HepG2 (cell line): ENCODE results near the gene C20orf141. TPM values are rescaled to one million over a fixed set of nuclear protein-coding genes. Genes with fewer than 3 reads are reported as not detected.

ENCODE experiments used
- AGO2 ChIP-seq: fragments of 200-400 bp; formaldehyde crosslinking; optimal IDR thresholded peaks from 2 replicates; pipeline ENCODE3; 2017; ENCODE audit warnings: mild to moderate bottlenecking, low read depth, low read length, moderate library complexity
- AHDC1 ChIP-seq: sonication (generic); formaldehyde crosslinking; IDR thresholded peaks from 2 replicates; pipeline ENCODE4 v1.5.1; 2020; ENCODE audit warnings: mild to moderate bottlenecking, missing genetic modification reagents, borderline replicate concordance
- ATF1 ChIP-seq: IDR thresholded peaks from 2 replicates; pipeline ENCODE4 v1.6.1; 2016; ENCODE audit warnings: mild to moderate bottlenecking, control low read depth
- DNMT1 ChIP-seq: sonication (generic); formaldehyde crosslinking; IDR thresholded peaks from 2 replicates; pipeline ENCODE4 v1.5.1; 2020; ENCODE audit warnings: mild to moderate bottlenecking, missing genetic modification reagents
- E2F1 ChIP-seq: sonication (generic); formaldehyde crosslinking; IDR thresholded peaks from 2 replicates; pipeline ENCODE4 v1.5.0; 2020; ENCODE audit warnings: missing genetic modification reagents
- MXI1 ChIP-seq: IDR thresholded peaks from 3 replicates; pipeline ENCODE4 v1.6.1; 2012; ENCODE audit warnings: low read depth, low read length, inconsistent platforms, borderline replicate concordance
- RFXANK ChIP-seq: IDR thresholded peaks from 2 replicates; pipeline ENCODE4 v1.6.1; 2016
- SAFB2 ChIP-seq: sonication (generic); formaldehyde crosslinking; IDR thresholded peaks from 2 replicates; pipeline ENCODE4 v1.5.1; 2020; ENCODE audit warnings: missing genetic modification reagents, low read depth, mild to moderate bottlenecking, borderline replicate concordance
- SCMH1 ChIP-seq: sonication (generic); formaldehyde crosslinking; IDR thresholded peaks from 2 replicates; pipeline ENCODE4 v1.9.0; 2021; ENCODE audit warnings: missing genetic modification reagents, mild to moderate bottlenecking, borderline replicate concordance
- SNRNP70 ChIP-seq: fragments of 200-400 bp; formaldehyde crosslinking; IDR thresholded peaks from 2 replicates; pipeline ENCODE4 v1.6.1; 2017; ENCODE audit warnings: mild to moderate bottlenecking, low read depth, low read length, moderate library complexity
- ZNF138 ChIP-seq: sonication (generic); formaldehyde crosslinking; IDR thresholded peaks from 2 replicates; pipeline ENCODE4 v1.5.0; 2020; ENCODE audit warnings: mild to moderate bottlenecking, low read depth, missing genetic modification reagents
- ZNF362 ChIP-seq: sonication (generic); formaldehyde crosslinking; IDR thresholded peaks from 2 replicates; pipeline ENCODE4 v1.4.0; 2020; ENCODE audit warnings: missing genetic modification reagents, mild to moderate bottlenecking, borderline replicate concordance
- ZNF44 ChIP-seq: sonication (generic); formaldehyde crosslinking; IDR thresholded peaks from 2 replicates; pipeline ENCODE4 v1.5.1; 2020; ENCODE audit warnings: mild to moderate bottlenecking, missing genetic modification reagents
- ZNF503 ChIP-seq: sonication (generic); formaldehyde crosslinking; IDR thresholded peaks from 2 replicates; pipeline ENCODE4 v1.4.0; 2020; ENCODE audit warnings: missing genetic modification reagents
- ZNF512 ChIP-seq: sonication (generic); formaldehyde crosslinking; IDR thresholded peaks from 2 replicates; pipeline ENCODE4 v1.4.0; 2020; ENCODE audit warnings: mild to moderate bottlenecking, missing genetic modification reagents
- ZNF737 ChIP-seq: sonication (generic); formaldehyde crosslinking; IDR thresholded peaks from 2 replicates; pipeline ENCODE4 v1.5.0; 2020; ENCODE audit warnings: missing genetic modification reagents, mild to moderate bottlenecking, borderline replicate concordance
- polyA plus RNA-seq, 8 experiments: library from polyadenylated mRNA; depleted of rRNA in 3 of 8; stranded (reverse) in 7 of 8; unstranded in 1 of 8; fragments of >200 nt; fragmentation: Illumina TruSeq in 4 of 8; extraction: Trizol in 4 of 8; gene quantifications; 2 replicates each; pipeline versions ENCODE4 v1.2.1 to v1.2.3, GENCODE V29; 2011 to 2016; ENCODE audit warnings: low read depth in 4 of 8, missing spikeins in 1 of 8, mixed read lengths in 1 of 8; ENCODE audit not compliant: insufficient read depth in 1 of 8
- total RNA-seq, 5 experiments: library from RNA; depleted of rRNA; stranded (reverse); fragments of >200 nt; fragmentation: Illumina TruSeq; extraction: Trizol; gene quantifications; 2 replicates each; pipeline ENCODE4 v1.2.3, GENCODE V29; 2016; ENCODE audit warnings: low read depth in 1 of 5

Gene C20orf141
- total and polyA plus RNA-seq, 2 of the 13 experiments (the other 11 are each of a cell fraction or from before 2014, with no cell fraction given), result not detected

- TF ChIP-seq ATF1 (CRISPR knock-in tag), result no peak
- TF ChIP-seq SNRNP70, result no peak
- TF ChIP-seq ZNF737 (CRISPR knock-in tag), result no peak; the same call in 1 of the 2 replicates
- TF ChIP-seq AHDC1, result peak; percentile 73
- TF ChIP-seq RFXANK, result no peak; the same call in 1 of the 2 replicates
- peak; percentile 81; the same call in 2 of the 3 replicates for TF ChIP-seq MXI1
- peak; percentile 49; the same call in 1 of the 2 replicates for TF ChIP-seq DNMT1 (CRISPR knock-in tag)
- peak; percentile 93 for TF ChIP-seq ZNF138 (CRISPR knock-in tag)
- peak; percentile 94 for TF ChIP-seq AGO2
- TF ChIP-seq ZNF362 (CRISPR knock-in tag), result peak; percentile 55; the same call in 1 of the 2 replicates
- peak; percentile 91 for TF ChIP-seq ZNF44
- peak; percentile 85; the same call in 1 of the 2 replicates for TF ChIP-seq E2F1 (CRISPR knock-in tag)
- peak; percentile 92 for TF ChIP-seq ZNF503
- 0 out of 2 replicates have a peak, but pooled peaks have one; percentile 26 for TF ChIP-seq ZNF512 (CRISPR knock-in tag)
- peak; percentile 95 for TF ChIP-seq SAFB2 (CRISPR knock-in tag)
- TF ChIP-seq SCMH1, result no peak
Measured at GRCh38 chr20:2840138-2840966, 25.6 kb downstream of the C20orf141 start, which contains the start of the genes PCED1A and VPS16 (continued).
